RWPE2 (cell line): ENCODE results near the gene COL8A1.
"Not testable (repeated sequence)": the region's sequence is repeated elsewhere in the genome, so short reads cannot be mapped to it uniquely, and the experiment has no call there.

Source experiments
- ATAC-seq: fragments of 200-7000 bp; cut with Tn5 transposase; 3 replicates; pipeline ENCODE4 v1.9.1; 2021; ENCODE audit warnings: low read depth
- DNase-seq: peaks from one replicate; pipeline ENCODE4 v3.0.0-alpha.2; 2020; ENCODE audit warnings: low spot score
- H3K27ac ChIP-seq: fragments of 450-650 bp; 2 replicates; pipeline ENCODE4 v1.5.1; 2017; ENCODE audit warnings: mild to moderate bottlenecking; ENCODE audit not compliant: poor library complexity, severe bottlenecking
- H3K27me3 ChIP-seq: fragments of 250-450 bp; sonication (Bioruptor Pico); 2 replicates; pipeline ENCODE4 v1.5.1; 2021; ENCODE audit warnings: mild to moderate bottlenecking, moderate library complexity; ENCODE audit not compliant: insufficient read depth, poor library complexity, severe bottlenecking
- H3K36me3 ChIP-seq: fragments of 250-450 bp; sonication (Bioruptor Pico); 2 replicates; pipeline ENCODE4 v1.5.1; 2020; ENCODE audit warnings: low read depth, mild to moderate bottlenecking, moderate library complexity
- H3K4me1 ChIP-seq: fragments of 250-450 bp; sonication (Bioruptor Pico); 2 replicates; pipeline ENCODE4 v1.5.1; 2021; ENCODE audit warnings: mild to moderate bottlenecking, moderate library complexity; ENCODE audit not compliant: insufficient read depth, poor library complexity, severe bottlenecking
- H3K4me3 ChIP-seq: fragments of 250-450 bp; sonication (Bioruptor Pico); 2 replicates; pipeline ENCODE4 v1.5.1; 2021; ENCODE audit warnings: mild to moderate bottlenecking, moderate library complexity; ENCODE audit not compliant: severe bottlenecking
- H3K9me3 ChIP-seq: fragments of 250-450 bp; sonication (Bioruptor Pico); 2 replicates; pipeline ENCODE4 v1.5.1; 2021; ENCODE audit warnings: mild to moderate bottlenecking, moderate library complexity; ENCODE audit not compliant: severe bottlenecking
- TF ChIP-seq, protein P1 (sequence below): fragments of 450-650 bp; IDR thresholded peaks from one replicate; pipeline ENCODE4 v1.5.1; 2017; ENCODE audit warnings: mild to moderate bottlenecking, moderate library complexity; ENCODE audit not compliant: poor library complexity, severe bottlenecking

COL8A1 gene

DNA sequence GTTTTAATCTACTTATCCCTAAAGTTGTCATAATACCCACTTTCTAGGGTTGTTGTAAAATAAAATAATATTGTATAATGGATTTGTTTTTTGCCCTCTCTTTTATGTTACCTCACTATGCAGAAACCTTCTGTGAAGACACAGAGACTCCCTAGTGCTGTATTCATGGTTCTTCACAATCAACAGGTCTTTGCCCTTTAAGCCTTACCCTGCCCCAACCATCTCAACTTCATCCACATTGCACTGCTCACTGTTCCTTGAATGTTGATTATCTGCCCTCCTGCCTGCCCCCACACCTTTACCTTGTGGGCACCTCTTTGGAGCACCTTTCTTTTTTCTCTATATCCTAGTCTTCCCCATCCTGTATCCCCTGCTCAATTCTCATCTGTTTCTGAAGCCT, 200.4 kb downstream of the COL8A1 start:
- Histone ChIP-seq H3K36me3 (no peaks in the 10 kb centered on the region), H3K4me1 (peaks cover 13% of the 10 kb centered on the region), H3K4me3 (no peak overlapping the region), H3K27ac (no peak overlapping the region), H3K9me3 (no peaks in the 10 kb centered on the region), H3K27me3 (no peaks in the 10 kb centered on the region)
- TF ChIP-seq, protein P1, sequence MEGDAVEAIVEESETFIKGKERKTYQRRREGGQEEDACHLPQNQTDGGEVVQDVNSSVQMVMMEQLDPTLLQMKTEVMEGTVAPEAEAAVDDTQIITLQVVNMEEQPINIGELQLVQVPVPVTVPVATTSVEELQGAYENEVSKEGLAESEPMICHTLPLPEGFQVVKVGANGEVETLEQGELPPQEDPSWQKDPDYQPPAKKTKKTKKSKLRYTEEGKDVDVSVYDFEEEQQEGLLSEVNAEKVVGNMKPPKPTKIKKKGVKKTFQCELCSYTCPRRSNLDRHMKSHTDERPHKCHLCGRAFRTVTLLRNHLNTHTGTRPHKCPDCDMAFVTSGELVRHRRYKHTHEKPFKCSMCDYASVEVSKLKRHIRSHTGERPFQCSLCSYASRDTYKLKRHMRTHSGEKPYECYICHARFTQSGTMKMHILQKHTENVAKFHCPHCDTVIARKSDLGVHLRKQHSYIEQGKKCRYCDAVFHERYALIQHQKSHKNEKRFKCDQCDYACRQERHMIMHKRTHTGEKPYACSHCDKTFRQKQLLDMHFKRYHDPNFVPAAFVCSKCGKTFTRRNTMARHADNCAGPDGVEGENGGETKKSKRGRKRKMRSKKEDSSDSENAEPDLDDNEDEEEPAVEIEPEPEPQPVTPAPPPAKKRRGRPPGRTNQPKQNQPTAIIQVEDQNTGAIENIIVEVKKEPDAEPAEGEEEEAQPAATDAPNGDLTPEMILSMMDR: no peak
- no peak for ATAC-seq
- DNase-seq: no peak

DNA sequence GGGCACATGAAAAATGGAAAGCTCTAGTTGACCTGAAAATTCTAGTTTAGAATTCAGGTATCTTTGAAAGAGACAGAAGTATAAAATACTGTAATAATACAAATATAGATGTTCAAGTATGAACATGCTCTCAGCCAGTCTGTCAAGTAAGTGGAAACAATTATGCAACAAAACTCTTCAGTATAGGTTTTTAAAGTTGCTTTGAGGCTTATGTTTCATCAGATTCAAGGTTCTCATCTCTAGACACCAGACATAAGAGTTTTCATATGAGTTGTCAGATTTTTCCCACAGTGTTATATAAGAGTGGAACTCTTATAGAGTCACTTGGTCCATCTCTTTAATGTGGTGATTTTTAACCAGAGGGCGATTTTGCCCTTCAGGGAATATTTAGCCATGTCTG, 201.2 kb downstream of the COL8A1 start:
- TF ChIP-seq, protein P1: no peak
- no peak; the same call in 2 of the 3 replicates for ATAC-seq
- no peak overlapping the region for H3K4me3 ChIP-seq

DNA sequence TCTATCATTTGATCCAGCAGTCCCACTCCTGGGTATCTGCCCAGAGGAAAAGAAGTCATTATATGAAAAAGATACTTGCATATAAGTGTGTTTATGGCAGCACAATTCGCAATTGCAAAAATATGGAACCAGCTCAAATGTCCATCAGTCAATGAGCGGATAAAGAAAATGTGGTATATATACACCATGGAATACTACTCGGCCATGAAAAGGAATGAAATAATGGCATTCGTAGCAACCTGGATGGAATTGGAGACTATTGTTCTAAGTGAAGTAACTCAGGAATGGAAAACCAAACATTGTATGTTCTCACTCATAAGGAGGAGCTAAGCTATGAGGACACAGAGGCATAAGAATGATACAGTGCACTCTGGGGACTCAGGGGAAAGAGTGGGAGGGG, 203.6 kb downstream of the COL8A1 start:
- H3K27ac ChIP-seq, H3K4me3 ChIP-seq, ATAC-seq, DNase-seq, H3K27me3 ChIP-seq, H3K36me3 ChIP-seq, H3K9me3 ChIP-seq: not testable (repeated sequence)
- H3K4me1 ChIP-seq: peaks cover 13% of the 10 kb centered on the region

More for the DNA sequence above, 201.2 kb downstream of the COL8A1 start:
- Histone ChIP-seq H3K27ac (no peak overlapping the region), H3K27me3 (no peaks in the 10 kb centered on the region), H3K9me3 (no peaks in the 10 kb centered on the region), H3K4me1 (peaks cover 13% of the 10 kb centered on the region), H3K36me3 (no peaks in the 10 kb centered on the region)
- DNase-seq: no peak

DNA sequence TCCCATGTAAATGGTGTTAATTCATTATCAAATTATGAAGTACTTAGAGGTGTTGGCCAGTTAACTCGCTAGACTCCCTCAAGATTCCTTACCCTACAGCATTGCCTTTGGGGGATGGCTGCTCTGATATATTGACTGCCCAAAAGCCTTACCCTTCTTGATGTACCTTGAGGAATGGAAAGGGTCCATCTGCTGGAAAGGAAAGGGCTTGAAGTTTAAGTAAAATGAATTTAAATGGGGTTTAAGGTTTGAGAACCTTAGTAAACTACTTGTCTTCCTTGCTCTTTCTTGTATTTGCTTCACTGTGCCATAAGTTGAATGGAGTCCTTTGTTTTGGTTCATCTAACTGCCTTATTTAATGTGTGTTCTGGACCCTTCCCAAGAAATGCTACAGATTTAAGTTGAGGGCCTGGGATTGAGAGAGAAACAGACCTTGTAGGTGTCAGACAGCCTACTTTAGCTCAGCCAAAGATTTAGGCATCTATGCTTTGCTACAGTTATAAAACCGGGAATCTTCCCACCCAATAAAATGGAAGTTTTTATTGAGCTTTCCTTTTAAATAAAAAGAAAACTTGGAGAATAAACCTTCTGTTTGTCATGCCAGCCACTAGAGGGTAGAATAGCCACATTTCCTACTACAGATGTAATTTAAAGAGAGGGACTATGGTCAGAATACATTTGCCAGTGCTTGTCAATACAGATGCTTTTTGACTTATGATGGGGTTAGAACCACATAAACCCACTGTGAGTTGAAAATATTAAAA, 204.6 kb downstream of the COL8A1 start:
- peaks cover 13% of the 10 kb centered on the region for H3K4me1 ChIP-seq
- H3K27me3 ChIP-seq: no peaks in the 10 kb centered on the region
- ATAC-seq: peak; percentile 64
- no peak overlapping the region for H3K4me3 ChIP-seq
- DNase-seq: no peak
- H3K36me3 ChIP-seq: no peaks in the 10 kb centered on the region
- H3K9me3 ChIP-seq: no peaks in the 10 kb centered on the region
- TF ChIP-seq, protein P1: peak; percentile 82
- peak overlapping the region; percentile 12 for H3K27ac ChIP-seq

DNA sequence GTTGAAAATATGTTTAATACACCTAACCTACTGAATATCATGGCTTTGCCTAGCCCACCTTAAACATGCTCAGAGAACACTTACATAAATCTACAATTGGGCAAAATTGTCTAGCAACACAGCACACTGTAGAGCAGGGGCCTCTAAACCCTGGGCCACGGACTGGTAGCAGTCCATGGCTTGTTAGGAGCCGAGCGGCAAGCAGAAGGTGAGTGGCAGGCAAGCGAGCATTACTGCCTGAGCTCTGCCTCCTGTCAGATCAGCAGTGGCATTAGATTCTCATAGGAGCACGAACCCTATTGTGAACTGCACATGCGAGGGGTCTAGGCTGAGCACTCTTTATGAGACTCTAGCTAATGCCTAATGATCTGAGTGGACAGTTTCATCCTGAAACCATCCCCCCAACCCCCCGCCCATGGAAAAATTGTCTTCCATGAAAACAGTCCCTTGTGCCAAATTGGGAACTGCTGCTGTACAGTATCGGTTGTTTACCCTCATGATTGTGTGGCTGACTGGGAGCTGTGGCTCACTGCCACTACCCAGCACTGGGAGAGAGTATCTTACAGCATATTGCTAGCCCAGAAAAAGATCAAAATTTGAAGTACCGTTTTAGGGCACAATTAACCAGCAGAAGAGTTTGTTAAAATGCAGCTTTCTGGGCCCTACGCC, 205.3 kb downstream of the COL8A1 start:
- H3K9me3 ChIP-seq: no peaks in the 10 kb centered on the region
- no peak; the same call in 2 of the 3 replicates for ATAC-seq
- H3K36me3 ChIP-seq: no peaks in the 10 kb centered on the region
- TF ChIP-seq, protein P1: peak; percentile 46
- H3K27ac ChIP-seq: no peak overlapping the region
- H3K27me3 ChIP-seq: no peaks in the 10 kb centered on the region
- no peak for DNase-seq
- H3K4me3 ChIP-seq: no peak overlapping the region
- peaks cover 13% of the 10 kb centered on the region for H3K4me1 ChIP-seq
